Muscle layer of colon (tissue), 2 donors: ENCODE measurements around the gene SPDYE1.

Source experiments
- H3K27ac ChIP-seq: one replicate; pipeline ENCODE4 v1.7.0; 2013; ENCODE audit warnings: low read depth, mild to moderate bottlenecking, low read length, moderate library complexity
- H3K27me3 ChIP-seq, 2 donors: one replicate each; pipeline ENCODE4 v1.7.0; 2013; ENCODE audit warnings: low read length in 2 of 2, mild to moderate bottlenecking in 2 of 2; ENCODE audit not compliant: insufficient read depth in 2 of 2, control insufficient read depth in 1 of 2
- H3K36me3 ChIP-seq: one replicate; pipeline ENCODE4 v1.7.0; 2013; ENCODE audit warnings: mild to moderate bottlenecking, low read length; ENCODE audit not compliant: insufficient read depth
- H3K4me1 ChIP-seq: one replicate; pipeline ENCODE4 v1.7.0; 2013; ENCODE audit warnings: mild to moderate bottlenecking, low read length; ENCODE audit not compliant: insufficient read depth
- H3K4me3 ChIP-seq, 2 donors: one replicate each; pipeline ENCODE4 v1.7.0; 2013; ENCODE audit warnings: low read length in 2 of 2, low read depth in 1 of 2, mild to moderate bottlenecking in 1 of 2, moderate library complexity in 1 of 2
- H3K9ac ChIP-seq: one replicate; pipeline ENCODE4 v1.7.0; 2013; ENCODE audit warnings: low read length
- H3K9me3 ChIP-seq: one replicate; pipeline ENCODE4 v1.7.0; 2013; ENCODE audit warnings: mild to moderate bottlenecking, low read length
- donor health status: abdominal sarcoma.
- donor health status: Adenocarcinoma of cecum.

The SPDYE1 gene

GRCh38 chr7:44058759-44059218, 61.1 kb downstream of the SPDYE1 start:
- Histone ChIP-seq H3K9me3 (no peaks in the 10 kb centered on the region), H3K9ac (no peak overlapping the region), H3K27me3 (no peaks in the 10 kb centered on the region), H3K27ac (no peak overlapping the region), H3K4me3 (no peak overlapping the region), H3K36me3 (peaks cover 76% of the 10 kb centered on the region), H3K4me1 (no peaks in the 10 kb centered on the region)

GRCh38 chr7:44059219-44060090, 61.8 kb downstream of the SPDYE1 start:
- no peak overlapping the region for H3K9ac ChIP-seq
- H3K36me3 ChIP-seq: peaks cover 69% of the 10 kb centered on the region
- H3K27me3 ChIP-seq: no peaks in the 10 kb centered on the region
- H3K9me3 ChIP-seq: no peaks in the 10 kb centered on the region
- H3K4me1 ChIP-seq: no peaks in the 10 kb centered on the region
- no peak overlapping the region for H3K27ac ChIP-seq
- no peak overlapping the region for H3K4me3 ChIP-seq
